Loucy (cell line): ENCODE data around the gene GIGYF2.
A peak's percentile ranks its signal among the peaks of the same experiment; 100 is the strongest.

Experiments
- H2AFZ ChIP-seq: fragments of 200-600 bp; sonication (generic); 2 replicates; pipeline ENCODE4 v1.6.0; 2016; ENCODE audit warnings: antibody characterized with exemption, mild to moderate bottlenecking, low read length, moderate library complexity
- H3F3A ChIP-seq: fragments of 200-600 bp; 2 replicates; pipeline ENCODE4 v1.6.0; 2016; ENCODE audit warnings: antibody characterized with exemption, low read depth, mild to moderate bottlenecking
- H3K27me3 ChIP-seq: fragments of 200-600 bp; sonication (generic); 2 replicates; pipeline ENCODE4 v1.6.1; 2014; ENCODE audit warnings: low read length, mild to moderate bottlenecking; ENCODE audit not compliant: insufficient read depth, poor library complexity, severe bottlenecking
- H3K36me3 ChIP-seq: fragments of 200-600 bp; sonication (generic); 2 replicates; pipeline ENCODE4 v1.6.1; 2016; ENCODE audit warnings: low read length; ENCODE audit not compliant: insufficient read depth
- H3K4me1 ChIP-seq: fragments of 200-600 bp; sonication (generic); 2 replicates; pipeline ENCODE4 v1.5.1; 2014; ENCODE audit warnings: low read length, mild to moderate bottlenecking; ENCODE audit not compliant: insufficient read depth, poor library complexity, severe bottlenecking
- H3K4me2 ChIP-seq: fragments of 200-600 bp; sonication (generic); 2 replicates; pipeline ENCODE4 v1.6.0; 2014; ENCODE audit warnings: antibody characterized with exemption, low read length, low read depth, mild to moderate bottlenecking; ENCODE audit not compliant: poor library complexity, severe bottlenecking
- H3K4me3 ChIP-seq: fragments of 200-600 bp; sonication (generic); 2 replicates; pipeline ENCODE4 v1.5.1; 2014; ENCODE audit warnings: low read length, mild to moderate bottlenecking, mixed read lengths; ENCODE audit not compliant: poor library complexity, severe bottlenecking
- H3K79me2 ChIP-seq: fragments of 200-600 bp; sonication (generic); 2 replicates; pipeline ENCODE4 v1.6.1; 2014; ENCODE audit warnings: low read length; ENCODE audit not compliant: insufficient read depth
- H3K9ac ChIP-seq: fragments of 200-600 bp; sonication (generic); 2 replicates; pipeline ENCODE4 v1.6.0; 2014; ENCODE audit warnings: mild to moderate bottlenecking, low read depth, low read length, moderate library complexity; ENCODE audit not compliant: poor library complexity, severe bottlenecking
- H3K9me2 ChIP-seq: fragments of 200-600 bp; sonication (generic); replicated peaks from 2 replicates; pipeline ENCODE4 v1.6.1; 2016; ENCODE audit warnings: low read depth, low read length, mixed read lengths
- H3K9me3 ChIP-seq: fragments of 200-600 bp; sonication (generic); 2 replicates; pipeline ENCODE4 v1.6.1; 2014; ENCODE audit warnings: mild to moderate bottlenecking, antibody characterized with exemption, low read length, low read depth; ENCODE audit not compliant: insufficient read depth
- H4K20me1 ChIP-seq: fragments of 200-600 bp; sonication (generic); 2 replicates; pipeline ENCODE4 v1.6.0; 2014; ENCODE audit warnings: antibody characterized with exemption, low read length, mild to moderate bottlenecking; ENCODE audit not compliant: insufficient read depth, poor library complexity, severe bottlenecking
- CTCF ChIP-seq: fragments of 200-600 bp; sonication (generic); conservative IDR thresholded peaks from 2 replicates; pipeline ENCODE4 v1.5.1; 2014; ENCODE audit warnings: mild to moderate bottlenecking, antibody characterized with exemption, low read length
- EZH2phosphoT487 ChIP-seq: fragments of 200-600 bp; IDR thresholded peaks from 2 replicates; pipeline ENCODE4 v1.6.1; 2018; ENCODE audit warnings: antibody characterized with exemption, mild to moderate bottlenecking, moderate library complexity, borderline replicate concordance

GIGYF2 gene

DNA sequence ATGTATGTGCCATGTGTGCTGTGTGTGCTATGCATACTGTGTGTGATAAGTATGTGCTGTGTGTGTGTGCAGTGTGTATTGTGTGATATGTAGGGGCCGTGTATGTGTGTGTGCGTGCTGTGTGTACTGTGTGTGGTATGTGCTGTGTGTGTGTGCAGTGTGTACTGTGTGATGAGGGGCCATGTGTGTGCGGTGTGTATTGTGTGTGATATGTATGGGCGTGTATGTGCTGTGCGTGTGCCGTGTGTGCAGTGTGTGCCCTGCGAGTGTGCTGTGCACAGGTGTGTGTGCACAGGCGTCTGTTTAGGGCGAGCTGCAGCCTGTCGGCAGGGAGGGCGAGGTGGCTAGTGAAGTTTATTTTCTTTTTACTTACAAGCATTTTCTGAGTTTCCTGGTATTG is 189.0 kb downstream of the GIGYF2 start:
- Histone ChIP-seq H3K9me3 (no peaks in the 10 kb centered on the region), H3K27me3 (no peaks in the 10 kb centered on the region), H2AFZ (no peak overlapping the region), H3K9me2 (no peaks in the 10 kb centered on the region), H3K4me3 (no peak overlapping the region), H3K4me1 (peaks cover 4% of the 10 kb centered on the region), H3K9ac (no peak overlapping the region), H4K20me1 (no peaks in the 10 kb centered on the region), H3K36me3 (no peaks in the 10 kb centered on the region), H3F3A (no peaks in the 10 kb centered on the region), H3K79me2 (no peaks in the 10 kb centered on the region), H3K4me2 (no peak overlapping the region)
- no peak for TF ChIP-seq CTCF
- no peak for TF ChIP-seq EZH2phosphoT487

- TF ChIP-seq EZH2phosphoT487 (no peak), CTCF (no peak)
Observed at GRCh38 chr2:232886632-232887031, 189.5 kb downstream of the GIGYF2 start.

GRCh38 chr2:232887171-232887850 is 190.2 kb downstream of the GIGYF2 start:
- Histone ChIP-seq H4K20me1 (no peaks in the 10 kb centered on the region), H3K9ac (no peak overlapping the region), H3K79me2 (no peaks in the 10 kb centered on the region), H3K9me3 (no peaks in the 10 kb centered on the region), H3K4me1 (peaks cover 4% of the 10 kb centered on the region), H3K9me2 (no peaks in the 10 kb centered on the region), H3K27me3 (no peaks in the 10 kb centered on the region), H3K4me2 (no peak overlapping the region), H3K36me3 (no peaks in the 10 kb centered on the region), H2AFZ (no peak overlapping the region), H3F3A (no peaks in the 10 kb centered on the region), H3K4me3 (no peak overlapping the region)
- no peak for TF ChIP-seq EZH2phosphoT487
- TF ChIP-seq CTCF, result peak; percentile 30

More at GRCh38 chr2:232886632-232887031, 189.5 kb downstream of the GIGYF2 start:
- no peaks in the 10 kb centered on the region for H3K36me3 ChIP-seq
- no peaks in the 10 kb centered on the region for H4K20me1 ChIP-seq
- H3K9ac ChIP-seq, result no peak overlapping the region
- H3K4me1 ChIP-seq, result peaks cover 4% of the 10 kb centered on the region
- H3F3A ChIP-seq, result no peaks in the 10 kb centered on the region
- H3K9me3 ChIP-seq, result no peaks in the 10 kb centered on the region
- no peak overlapping the region for H2AFZ ChIP-seq
- no peak overlapping the region for H3K4me2 ChIP-seq
- no peak overlapping the region for H3K4me3 ChIP-seq
- H3K79me2 ChIP-seq, result no peaks in the 10 kb centered on the region
- H3K9me2 ChIP-seq, result no peaks in the 10 kb centered on the region
- no peaks in the 10 kb centered on the region for H3K27me3 ChIP-seq
